K562 (cell line): ENCODE results near the gene ZNF429.

Experiments
- ARHGAP35 ChIP-seq: fragments of 450-650 bp; IDR thresholded peaks from 2 replicates; pipeline ENCODE4 v1.6.1; 2018; ENCODE audit not compliant: partially characterized antibody
- CREB1 ChIP-seq, 2 experiments: sonication (generic) in 1 of 2; formaldehyde crosslinking in 1 of 2; IDR thresholded peaks; 2 replicates each; pipeline versions ENCODE4 v1.6.1 to v1.8.0; 2012 to 2022; ENCODE audit warnings: inconsistent platforms in 1 of 2, mild to moderate bottlenecking in 1 of 2, missing genetic modification reagents in 1 of 2, moderate library complexity in 1 of 2
- EZH2 ChIP-seq: IDR thresholded peaks from 2 replicates; pipeline ENCODE4 v1.6.1; 2012; ENCODE audit warnings: low read depth, mild to moderate bottlenecking, inconsistent platforms, low read length, borderline replicate concordance
- FOXA1 ChIP-seq: fragments of 450-650 bp; IDR thresholded peaks from 2 replicates; pipeline ENCODE4 v1.6.1; 2016; ENCODE audit warnings: mild to moderate bottlenecking, borderline replicate concordance
- GABPB1 ChIP-seq: sonication (generic); formaldehyde crosslinking; IDR thresholded peaks from 2 replicates; pipeline ENCODE4 v1.8.0; 2022; ENCODE audit warnings: mild to moderate bottlenecking, missing genetic modification reagents
- JUND ChIP-seq, 2 experiments: IDR thresholded peaks; 2 replicates in 1 of 2; 3 replicates in 1 of 2; pipeline ENCODE4 v1.6.1; 2011; ENCODE audit warnings: borderline replicate concordance in 2 of 2, low read depth in 2 of 2, low read length in 2 of 2, improper control_type of control experiment in 1 of 2, missing biosample characterization in 1 of 2, missing genetic modification characterization in 1 of 2, missing genetic modification reagents in 1 of 2
- MAFK ChIP-seq: IDR thresholded peaks from 2 replicates; pipeline ENCODE4 v1.6.1; 2011; ENCODE audit warnings: low read length, improper control_type of control experiment
- NFYB ChIP-seq: IDR thresholded peaks from 2 replicates; pipeline ENCODE4 v1.6.1; 2011; ENCODE audit warnings: mild to moderate bottlenecking, moderate library complexity; ENCODE audit not compliant: insufficient read length; ENCODE audit errors: extremely low read depth
- POLR2AphosphoS5 ChIP-seq: IDR thresholded peaks from 2 replicates; pipeline ENCODE4 v1.6.1; 2011; ENCODE audit warnings: mild to moderate bottlenecking, low read depth, low read length, moderate library complexity; ENCODE audit not compliant: control insufficient read depth, insufficient read depth
- TF ChIP-seq, protein P1 (sequence below): sonication (generic); formaldehyde crosslinking; IDR thresholded peaks from 2 replicates; pipeline ENCODE4 v1.9.0; 2022; ENCODE audit warnings: mild to moderate bottlenecking, missing genetic modification reagents
- TF ChIP-seq, protein P2 (sequence below), 3 experiments: IDR thresholded peaks in 2 of 3; conservative IDR thresholded peaks in 1 of 3; 2 replicates each; pipeline ENCODE4 v1.5.1; 2011 to 2012; ENCODE audit warnings: low read length in 3 of 3, mild to moderate bottlenecking in 3 of 3, control low read depth in 2 of 3, improper control_type of control experiment in 1 of 3, inconsistent platforms in 1 of 3, low read depth in 1 of 3, mixed read lengths in 1 of 3, moderate library complexity in 1 of 3; ENCODE audit not compliant: insufficient read depth in 2 of 3
- TF ChIP-seq, protein P3 (sequence below): IDR thresholded peaks from 2 replicates; pipeline ENCODE4 v1.6.1; 2016; ENCODE audit warnings: missing genetic modification characterization, missing compliant biosample characterization

DNA sequence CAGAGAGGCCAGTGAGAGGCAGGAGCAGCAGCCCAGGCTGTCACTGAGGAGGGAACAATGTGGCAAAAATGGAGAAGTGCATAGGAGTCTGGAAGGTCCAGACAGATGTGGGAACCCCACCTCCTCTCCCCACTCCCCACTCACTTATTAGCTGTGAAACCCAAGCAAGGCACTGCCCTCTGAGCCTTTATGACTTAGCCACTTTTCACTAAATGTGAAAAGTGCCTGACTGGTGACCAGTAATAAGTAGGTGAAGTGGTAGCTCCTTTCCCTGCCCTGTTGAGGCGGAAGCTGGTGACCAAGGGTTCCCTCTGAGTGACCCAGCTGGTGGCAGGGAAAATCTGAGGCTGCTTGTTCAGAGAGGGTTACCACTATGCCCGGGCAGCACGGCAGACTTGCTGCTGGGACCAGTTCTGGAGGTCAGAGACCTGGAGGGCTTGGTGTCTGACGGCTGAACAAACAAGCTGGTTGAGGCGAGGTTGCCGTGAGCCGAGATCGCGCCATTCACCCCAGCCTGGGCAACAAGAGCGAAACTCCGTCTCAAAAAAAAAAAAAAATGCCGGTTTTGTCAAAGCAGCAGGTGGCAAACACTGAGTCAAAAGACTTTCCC, 80.0 kb downstream of the ZNF429 start:
- TF ChIP-seq EZH2: no peak
- TF ChIP-seq NFYB: no peak
- TF ChIP-seq, protein P1, sequence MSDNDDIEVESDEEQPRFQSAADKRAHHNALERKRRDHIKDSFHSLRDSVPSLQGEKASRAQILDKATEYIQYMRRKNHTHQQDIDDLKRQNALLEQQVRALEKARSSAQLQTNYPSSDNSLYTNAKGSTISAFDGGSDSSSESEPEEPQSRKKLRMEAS (CRISPR knock-in tag): no peak
- no peak for TF ChIP-seq MAFK
- TF ChIP-seq FOXA1: no peak
- no peak for TF ChIP-seq ARHGAP35
- TF ChIP-seq POLR2AphosphoS5: no peak
- TF ChIP-seq, protein P2, sequence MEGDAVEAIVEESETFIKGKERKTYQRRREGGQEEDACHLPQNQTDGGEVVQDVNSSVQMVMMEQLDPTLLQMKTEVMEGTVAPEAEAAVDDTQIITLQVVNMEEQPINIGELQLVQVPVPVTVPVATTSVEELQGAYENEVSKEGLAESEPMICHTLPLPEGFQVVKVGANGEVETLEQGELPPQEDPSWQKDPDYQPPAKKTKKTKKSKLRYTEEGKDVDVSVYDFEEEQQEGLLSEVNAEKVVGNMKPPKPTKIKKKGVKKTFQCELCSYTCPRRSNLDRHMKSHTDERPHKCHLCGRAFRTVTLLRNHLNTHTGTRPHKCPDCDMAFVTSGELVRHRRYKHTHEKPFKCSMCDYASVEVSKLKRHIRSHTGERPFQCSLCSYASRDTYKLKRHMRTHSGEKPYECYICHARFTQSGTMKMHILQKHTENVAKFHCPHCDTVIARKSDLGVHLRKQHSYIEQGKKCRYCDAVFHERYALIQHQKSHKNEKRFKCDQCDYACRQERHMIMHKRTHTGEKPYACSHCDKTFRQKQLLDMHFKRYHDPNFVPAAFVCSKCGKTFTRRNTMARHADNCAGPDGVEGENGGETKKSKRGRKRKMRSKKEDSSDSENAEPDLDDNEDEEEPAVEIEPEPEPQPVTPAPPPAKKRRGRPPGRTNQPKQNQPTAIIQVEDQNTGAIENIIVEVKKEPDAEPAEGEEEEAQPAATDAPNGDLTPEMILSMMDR (IDR thresholded peaks at IDR 0.05 in 2 of 3, conservative IDR thresholded peaks at IDR 0.05 in 1 of 3; ENCODE audit: insufficient read depth in 2 of 3, low read depth in 1 of 3, low read length in 3 of 3): no peak
- TF ChIP-seq GABPB1 (CRISPR knock-in tag): no peak
- TF ChIP-seq, protein P3, sequence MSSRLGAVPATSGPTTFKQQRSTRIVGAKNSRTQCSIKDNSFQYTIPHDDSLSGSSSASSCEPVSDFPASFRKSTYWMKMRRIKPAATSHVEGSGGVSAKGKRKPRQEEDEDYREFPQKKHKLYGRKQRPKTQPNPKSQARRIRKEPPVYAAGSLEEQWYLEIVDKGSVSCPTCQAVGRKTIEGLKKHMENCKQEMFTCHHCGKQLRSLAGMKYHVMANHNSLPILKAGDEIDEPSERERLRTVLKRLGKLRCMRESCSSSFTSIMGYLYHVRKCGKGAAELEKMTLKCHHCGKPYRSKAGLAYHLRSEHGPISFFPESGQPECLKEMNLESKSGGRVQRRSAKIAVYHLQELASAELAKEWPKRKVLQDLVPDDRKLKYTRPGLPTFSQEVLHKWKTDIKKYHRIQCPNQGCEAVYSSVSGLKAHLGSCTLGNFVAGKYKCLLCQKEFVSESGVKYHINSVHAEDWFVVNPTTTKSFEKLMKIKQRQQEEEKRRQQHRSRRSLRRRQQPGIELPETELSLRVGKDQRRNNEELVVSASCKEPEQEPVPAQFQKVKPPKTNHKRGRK (tag): no peak
- no peak for TF ChIP-seq CREB1 (IDR thresholded peaks at IDR 0.05)
- no peak for TF ChIP-seq CREB1 (CRISPR knock-in tag; IDR thresholded peaks at IDR 0.05)
- TF ChIP-seq JUND (IDR thresholded peaks at IDR 0.05; ENCODE audit: borderline replicate concordance, low read depth, low read length): no peak
- TF ChIP-seq JUND (tag; IDR thresholded peaks at IDR 0.05; ENCODE audit: borderline replicate concordance, low read depth, low read length): no peak
